IPS-NIHi7 (cell line): ENCODE measurements around the gene HOTAIR.

Experiments used
- DNase-seq: peaks from one replicate; pipeline ENCODE4 v3.0.0; 2012; ENCODE audit warnings: mixed read lengths; ENCODE audit errors: extremely low spot score

Gene HOTAIR

GRCh38 chr12:53961025-53961761 is 13.6 kb downstream of the HOTAIR start:
- no peak for DNase-seq

GRCh38 chr12:53960187-53961024 is 14.3 kb downstream of the HOTAIR start:
- DNase-seq: no peak

GRCh38 chr12:53959314-53959713 is 15.4 kb downstream of the HOTAIR start:
- DNase-seq: no peak

GRCh38 chr12:53958128-53958527 is 16.6 kb downstream of the HOTAIR start:
- no peak for DNase-seq

GRCh38 chr12:53956914-53957536 is 17.7 kb downstream of the HOTAIR start:
- DNase-seq: no peak

- DNase-seq: no peak
Measured at GRCh38 chr12:53956251-53956887, 18.4 kb downstream of the HOTAIR start.

- DNase-seq: no peak
Measured at GRCh38 chr12:53955776-53956250, 18.9 kb downstream of the HOTAIR start.

GRCh38 chr12:53955036-53955775 is 19.5 kb downstream of the HOTAIR start:
- DNase-seq: no peak

- DNase-seq: no peak
Measured at GRCh38 chr12:53954694-53955035, 20.1 kb downstream of the HOTAIR start, which contains the start of gene HOXC12. HOXC12 (plus strand) TSS chr12:53954903; CDS start chr12:53954930, 27 bp downstream.

GRCh38 chr12:53953831-53954693 is 20.7 kb downstream of the HOTAIR start:
- no peak for DNase-seq

GRCh38 chr12:53952871-53953734 is 21.7 kb downstream of the HOTAIR start:
- DNase-seq: peak; percentile 59

GRCh38 chr12:53952335-53952694 is 22.4 kb downstream of the HOTAIR start:
- DNase-seq: no peak

- no peak for DNase-seq
Measured at GRCh38 chr12:53951577-53952334, 23.0 kb downstream of the HOTAIR start.

- no peak for DNase-seq
Measured at GRCh38 chr12:53950789-53951576, 23.8 kb downstream of the HOTAIR start.

- DNase-seq: no peak
Measured at GRCh38 chr12:53950437-53950773, 24.3 kb downstream of the HOTAIR start.

GRCh38 chr12:53949631-53950436 is 24.9 kb downstream of the HOTAIR start:
- no peak for DNase-seq
